HG02759 (cell line): Measurements from ENCODE around the gene HECW1.

ENCODE experiments used
- ATAC-seq: cut with Tn5 transposase; IDR thresholded peaks from one replicate; pipeline ENCODE4 v1.9.1; 2021; ENCODE audit warnings: mild to moderate bottlenecking, moderate library complexity; ENCODE audit not compliant: unreplicated experiment

HECW1 gene

DNA sequence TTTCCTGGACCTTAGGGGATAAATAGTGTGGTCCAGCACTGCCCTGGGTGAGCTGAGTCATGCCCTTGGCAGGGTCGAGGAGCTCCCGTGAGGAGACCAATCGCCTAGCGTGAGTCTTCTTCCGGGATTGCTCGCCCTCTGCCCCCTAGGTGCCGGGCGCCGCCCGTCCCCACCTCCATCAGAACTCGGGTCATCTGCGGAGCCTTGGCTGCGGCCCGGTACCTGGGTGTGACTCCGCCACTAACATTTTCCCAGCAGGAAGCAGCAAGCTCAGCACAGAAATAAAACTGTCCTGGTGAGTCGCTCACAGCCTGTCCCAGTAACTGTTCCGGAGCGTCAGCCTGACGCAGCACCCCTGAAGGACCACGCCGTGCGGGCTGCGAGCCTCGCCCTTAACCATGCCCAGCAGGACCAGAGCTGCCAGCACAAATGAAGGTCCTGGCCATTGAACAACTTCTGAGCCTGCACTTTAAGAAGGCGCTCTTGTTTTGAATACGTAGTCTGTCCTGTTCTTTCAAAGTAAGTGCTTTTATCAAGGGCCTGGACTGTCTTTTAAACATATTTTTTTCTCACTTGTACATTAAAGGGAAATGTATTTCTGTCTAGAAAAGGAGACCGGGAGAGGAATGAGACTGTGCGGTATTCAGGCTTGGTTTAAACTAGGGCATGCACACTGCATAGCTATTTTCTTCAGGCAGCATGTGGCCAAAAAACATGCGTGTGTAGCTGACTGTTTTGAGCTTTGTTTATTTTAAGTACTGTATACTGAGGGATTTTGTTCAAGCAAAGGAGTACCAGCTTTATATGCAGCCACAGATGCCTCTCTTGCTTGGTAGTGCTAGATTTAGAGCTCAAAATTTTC, 136.7 kb downstream of the HECW1 start:
- no peak for ATAC-seq

DNA sequence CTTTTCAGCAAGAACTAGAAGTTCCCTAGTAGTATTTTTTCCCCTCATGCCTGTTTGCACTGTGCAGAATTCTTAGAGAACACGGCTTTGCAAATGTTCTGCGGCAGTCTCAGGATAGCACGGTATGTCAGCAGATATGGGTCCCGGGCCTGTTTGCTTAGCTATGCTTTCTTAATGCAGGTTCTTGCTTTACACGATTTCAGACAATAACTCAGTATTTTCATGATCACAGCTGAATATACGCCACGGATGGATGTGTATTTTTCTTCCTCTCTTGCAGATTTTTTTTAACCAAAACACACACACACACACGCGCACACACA, 137.3 kb downstream of the HECW1 start:
- ATAC-seq = no peak

DNA sequence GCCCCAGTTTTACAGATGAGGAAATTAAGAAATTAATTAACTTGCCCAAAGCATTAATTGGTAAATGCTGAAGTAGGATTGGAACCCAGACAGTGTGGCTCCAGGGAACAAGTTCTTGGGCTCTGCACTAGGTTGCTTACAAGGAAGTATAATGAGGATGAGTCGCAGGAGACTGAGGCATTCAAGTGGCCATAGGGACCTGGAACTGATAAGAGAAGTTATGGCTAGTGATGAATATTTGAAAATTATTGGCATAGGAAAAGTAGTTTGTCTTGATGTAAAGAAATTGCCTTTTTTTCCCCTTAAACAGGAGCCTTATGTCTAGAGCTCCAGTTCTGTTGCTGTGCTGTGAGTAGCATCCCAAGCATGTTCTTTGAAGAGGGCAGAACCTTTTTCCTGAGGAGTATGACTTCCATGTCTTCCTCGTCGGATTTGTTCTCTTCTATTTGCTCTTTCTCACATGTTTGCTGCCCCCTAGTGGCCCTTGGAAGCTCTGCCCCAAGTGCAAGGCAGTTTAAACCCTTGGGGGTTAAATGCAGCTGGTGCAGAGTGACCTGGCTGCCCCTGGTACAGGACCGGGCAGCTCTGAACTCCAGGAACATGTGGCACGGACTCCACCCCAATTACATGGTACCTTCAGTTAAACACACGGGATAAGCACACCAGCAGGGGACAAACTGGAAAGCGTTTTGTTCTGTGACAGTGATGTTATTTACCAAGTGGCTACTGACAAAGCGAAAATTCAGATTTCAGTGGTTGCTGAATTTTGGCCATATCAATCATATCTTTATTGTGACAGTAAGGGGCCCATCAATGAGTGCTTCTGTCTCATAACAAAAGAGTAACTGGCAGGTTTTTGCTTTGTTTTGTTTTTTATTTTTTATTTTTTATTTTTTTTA, 148.8 kb downstream of the HECW1 start:
- peak; percentile 77 for ATAC-seq

DNA sequence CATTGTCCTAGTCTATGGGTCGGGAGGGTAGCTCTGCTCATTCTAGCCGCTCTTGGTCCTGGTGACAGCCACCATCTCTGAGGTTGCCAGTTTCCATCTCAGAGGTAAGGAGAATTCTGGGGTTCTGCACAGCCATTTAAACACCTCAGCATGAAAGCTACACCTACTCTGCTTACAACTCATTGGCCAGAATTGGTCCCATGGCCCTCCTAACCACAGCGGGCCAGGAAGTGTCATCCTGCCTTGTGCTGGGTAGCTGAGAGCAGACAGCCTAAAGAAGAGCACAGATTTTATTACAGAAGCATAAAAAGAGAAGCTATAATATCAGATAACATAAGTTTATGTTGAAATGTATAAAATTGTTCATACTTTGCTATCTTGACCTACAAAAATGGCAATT, 152.7 kb downstream of the HECW1 start:
- ATAC-seq = no peak

DNA sequence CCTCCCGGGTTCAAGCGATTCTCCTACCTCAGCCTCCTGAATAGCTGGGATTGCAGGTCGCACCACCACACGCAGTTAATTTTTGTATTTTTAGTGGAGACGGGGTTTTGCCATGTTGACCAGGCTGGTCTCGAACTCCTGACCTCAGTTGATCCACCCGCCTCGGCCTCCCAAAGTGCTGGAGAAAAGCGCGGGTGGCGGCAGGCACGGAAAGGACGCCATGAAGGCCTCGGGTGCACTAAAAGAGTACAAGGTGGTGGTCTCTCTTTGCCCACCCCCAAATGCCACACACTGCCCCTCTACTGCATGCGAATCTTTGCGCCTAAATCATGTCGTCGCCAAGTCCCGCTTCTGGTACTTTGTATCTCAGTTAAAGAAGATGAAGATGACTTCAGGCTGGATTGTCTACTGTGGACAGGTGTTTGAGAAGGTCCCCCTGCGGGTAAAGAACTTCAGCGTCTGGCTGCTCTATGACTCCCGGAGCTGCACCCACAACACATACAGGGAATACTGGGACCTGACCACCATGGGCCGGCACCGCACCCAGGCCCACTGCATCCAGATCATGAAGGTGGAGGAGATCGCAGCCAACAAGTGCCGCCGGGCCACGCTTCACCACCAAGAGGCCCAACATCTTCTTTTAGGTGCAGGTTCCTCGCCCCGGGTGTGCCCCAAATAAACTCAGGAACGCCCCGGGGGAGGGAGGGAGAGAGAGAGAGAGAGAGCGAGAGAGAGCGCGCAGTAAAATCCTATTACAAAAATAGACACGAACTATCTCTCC, 161.7 kb downstream of the HECW1 start:
- ATAC-seq = no peak

DNA sequence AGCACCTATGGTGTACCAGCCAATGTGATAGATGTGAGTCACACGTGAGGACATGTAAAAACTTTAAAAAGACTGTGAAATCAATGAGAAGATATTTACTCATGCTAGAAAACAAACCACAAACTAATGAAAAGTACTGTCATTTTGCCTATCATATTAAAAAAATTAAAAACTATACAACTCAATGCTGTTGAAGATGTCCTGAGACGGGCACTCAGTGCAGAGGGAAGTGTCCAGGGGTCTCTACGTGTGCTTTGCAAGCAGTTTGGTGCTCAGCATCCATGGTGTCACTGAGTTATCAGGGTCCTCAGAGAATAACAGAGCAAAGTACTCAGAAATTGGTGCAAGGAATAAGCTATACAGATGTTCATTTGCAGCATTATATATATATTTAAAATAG, 162.3 kb downstream of the HECW1 start:
- ATAC-seq = no peak

DNA sequence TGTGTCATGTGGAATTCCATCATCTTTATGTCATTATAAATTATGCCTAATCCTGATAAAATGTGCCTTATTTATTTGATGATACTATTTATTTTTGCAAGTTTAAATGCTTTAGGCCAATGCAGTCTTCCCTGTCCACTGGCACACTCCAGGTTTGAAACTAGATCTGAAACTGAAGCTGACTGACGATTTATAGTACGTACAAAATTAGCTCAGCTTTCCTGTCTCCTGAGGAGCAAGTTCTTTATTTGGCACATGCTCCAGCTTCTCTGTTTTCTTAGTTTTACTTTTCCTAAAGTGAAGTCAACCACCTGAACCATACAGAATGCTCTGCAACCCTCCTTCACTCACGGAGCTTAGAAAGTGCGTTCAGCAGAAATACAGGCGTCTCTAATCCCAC, 164.1 kb downstream of the HECW1 start:
- ATAC-seq = no peak

DNA sequence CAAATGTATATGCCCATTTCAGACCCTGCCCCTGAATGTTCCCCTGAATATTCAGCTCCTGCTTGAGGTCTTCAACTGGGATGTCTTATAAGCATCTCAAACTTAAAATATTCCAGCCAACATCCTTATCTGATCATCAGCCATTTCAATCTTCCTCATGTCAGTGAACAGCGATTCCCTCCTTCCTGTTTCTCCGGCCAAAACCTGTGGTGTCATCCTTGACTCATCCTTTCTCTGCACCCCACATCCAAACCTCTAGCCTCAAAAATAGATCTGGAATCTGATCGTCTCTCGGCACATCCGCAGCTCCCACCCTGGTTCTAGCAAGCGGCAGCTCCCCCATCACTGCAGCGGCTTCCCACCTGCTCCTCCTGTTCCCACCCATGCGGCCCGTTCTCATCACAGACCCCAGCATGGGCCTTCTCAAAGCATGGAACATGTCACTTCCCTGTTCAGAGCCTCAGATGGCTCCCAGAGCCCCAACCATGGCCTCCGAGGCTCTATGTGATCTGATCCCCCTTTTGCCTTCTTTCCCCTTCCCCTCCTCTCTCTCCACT, 165.7 kb downstream of the HECW1 start:
- no peak for ATAC-seq

DNA sequence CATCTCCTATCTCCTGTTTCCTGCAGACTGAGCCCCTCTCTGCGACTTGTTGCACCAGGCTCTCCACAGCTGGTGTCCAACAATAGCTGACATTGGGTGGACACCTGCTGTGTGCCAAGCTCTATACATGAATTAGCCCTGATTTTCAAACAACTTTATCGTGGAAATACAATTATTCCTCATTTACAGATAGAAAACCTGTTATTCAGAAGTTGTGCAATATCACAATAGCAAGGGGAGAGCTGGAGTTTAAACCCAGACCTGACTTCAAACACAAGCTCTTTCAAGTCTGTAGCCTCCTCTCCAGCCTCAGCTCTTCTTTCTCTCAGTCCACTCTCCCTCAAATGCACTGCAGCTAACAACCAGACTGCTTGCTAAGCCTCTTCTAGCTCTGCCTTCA, 168.8 kb downstream of the HECW1 start:
- ATAC-seq = no peak

DNA sequence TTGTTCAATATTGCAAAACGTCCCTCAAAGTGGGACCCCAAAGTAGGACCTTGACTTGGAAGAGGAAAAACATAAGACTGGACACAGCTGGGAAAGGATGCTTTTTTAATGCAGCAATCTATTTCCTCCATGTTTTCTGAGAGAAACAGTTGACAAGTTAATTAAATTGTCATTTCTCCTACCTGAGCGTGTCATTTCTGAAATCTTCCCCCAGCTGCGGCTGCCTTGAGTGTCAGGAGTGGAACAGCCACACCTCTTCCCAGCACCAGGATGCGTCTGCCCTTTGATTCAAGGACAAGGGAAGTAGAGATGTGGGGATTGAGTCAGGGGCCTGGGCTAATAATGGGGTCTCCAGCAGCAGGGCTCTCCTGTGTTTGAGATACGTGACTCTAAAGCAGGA, 171.3 kb downstream of the HECW1 start:
- ATAC-seq = no peak

DNA sequence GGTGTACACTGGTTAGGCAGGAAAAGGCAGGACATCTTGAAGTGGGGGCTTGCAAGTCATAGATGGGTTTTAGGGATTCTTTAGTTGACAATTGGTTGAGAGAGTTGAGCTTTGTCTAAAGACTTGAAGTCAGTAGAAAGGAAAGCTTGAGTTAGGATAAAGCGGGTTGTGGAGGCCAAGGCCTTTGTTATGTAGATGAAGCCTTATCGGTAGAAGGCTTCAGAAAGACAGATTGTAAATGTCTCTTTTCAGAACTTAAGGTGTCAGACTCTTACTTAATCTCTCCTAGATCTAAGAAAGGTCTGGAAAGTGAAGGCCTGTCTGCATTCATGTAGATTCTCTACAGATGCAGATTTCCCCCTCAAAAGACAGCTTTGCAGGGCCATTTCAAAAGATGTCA, 177.4 kb downstream of the HECW1 start:
- no peak for ATAC-seq

DNA sequence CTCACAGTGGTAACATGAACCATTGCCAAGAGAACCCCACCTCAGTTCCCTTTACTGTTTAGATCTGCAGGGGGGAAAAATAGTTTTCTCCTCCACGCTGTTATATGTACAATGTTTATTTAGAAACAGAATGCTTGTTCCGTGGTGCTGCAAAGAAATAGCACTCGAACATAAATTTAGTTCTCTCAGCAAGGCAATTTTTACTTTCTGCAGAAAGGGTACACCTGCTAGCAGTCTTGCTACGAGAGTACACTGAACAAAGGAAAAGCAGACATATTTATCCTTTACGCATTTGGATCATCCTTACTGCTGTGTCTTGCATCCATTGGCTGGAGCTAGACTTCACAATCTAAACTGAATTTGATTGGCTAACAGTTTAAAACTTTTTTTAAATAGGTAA, 178.5 kb downstream of the HECW1 start:
- no peak for ATAC-seq

DNA sequence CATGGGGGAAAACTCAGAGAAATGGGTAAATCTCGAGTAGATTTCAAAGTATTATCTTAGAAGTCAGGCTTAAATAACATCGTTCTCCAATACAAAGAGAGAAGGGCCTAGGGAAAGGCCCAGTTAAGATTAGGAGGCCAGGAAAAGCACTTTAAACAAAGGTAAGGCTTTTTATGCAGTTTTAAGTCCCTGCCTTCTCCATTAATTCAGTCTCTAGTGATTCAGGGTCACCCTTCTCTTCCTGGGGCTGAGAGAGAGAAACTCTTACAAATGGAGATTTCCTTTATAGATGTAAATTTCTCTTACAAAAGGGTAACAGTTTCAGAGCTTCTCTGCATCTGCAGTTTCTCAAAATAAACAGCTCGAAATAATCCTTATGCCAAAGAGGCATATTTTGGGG, 179.3 kb downstream of the HECW1 start:
- ATAC-seq = no peak

DNA sequence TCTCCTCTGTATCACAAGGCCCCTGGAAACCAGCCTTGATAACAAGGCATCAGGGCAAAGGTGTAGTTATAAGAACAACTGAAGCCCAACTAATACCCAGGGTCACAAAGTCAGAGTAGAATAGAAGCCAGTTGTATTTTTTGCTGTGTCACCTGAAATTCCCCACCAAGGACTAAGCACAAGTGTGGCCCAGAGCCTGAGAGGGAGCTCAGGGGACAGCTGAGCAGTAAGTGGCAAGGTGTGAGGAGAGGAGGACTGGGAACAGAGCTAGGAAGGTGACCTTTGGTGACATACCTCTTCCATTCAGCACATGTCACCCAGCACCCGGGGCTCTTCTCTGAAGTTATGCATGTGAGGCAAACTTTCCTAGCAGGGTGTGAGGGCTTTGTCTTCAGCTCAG, 179.9 kb downstream of the HECW1 start:
- ATAC-seq = no peak

DNA sequence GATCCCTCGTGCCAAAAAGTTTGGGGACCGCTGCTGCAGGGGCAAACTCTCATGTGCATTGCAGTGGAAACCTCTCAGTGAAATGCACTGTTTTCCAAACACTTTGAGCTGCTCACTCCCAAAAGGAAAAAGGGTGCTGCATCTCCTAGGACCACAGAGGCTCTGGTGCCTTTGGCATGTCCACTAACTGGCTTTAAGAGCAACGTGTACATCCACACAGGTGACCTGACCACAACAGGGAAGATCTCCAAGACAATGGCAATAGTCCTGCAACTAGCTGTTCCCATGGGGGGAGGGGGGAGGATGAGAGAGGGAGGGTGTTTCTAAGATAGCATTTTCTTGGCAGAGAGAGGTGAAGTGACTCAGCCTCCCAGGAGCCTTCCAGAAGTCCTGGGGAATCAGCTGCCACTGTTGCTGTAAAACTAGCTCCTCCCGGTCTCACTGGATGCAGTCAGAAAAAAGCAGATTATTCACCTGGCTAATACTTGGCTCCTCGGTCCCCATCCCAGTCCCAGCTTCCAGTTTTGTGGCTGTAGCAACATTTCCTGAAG, 181.7 kb downstream of the HECW1 start:
- ATAC-seq = no peak

DNA sequence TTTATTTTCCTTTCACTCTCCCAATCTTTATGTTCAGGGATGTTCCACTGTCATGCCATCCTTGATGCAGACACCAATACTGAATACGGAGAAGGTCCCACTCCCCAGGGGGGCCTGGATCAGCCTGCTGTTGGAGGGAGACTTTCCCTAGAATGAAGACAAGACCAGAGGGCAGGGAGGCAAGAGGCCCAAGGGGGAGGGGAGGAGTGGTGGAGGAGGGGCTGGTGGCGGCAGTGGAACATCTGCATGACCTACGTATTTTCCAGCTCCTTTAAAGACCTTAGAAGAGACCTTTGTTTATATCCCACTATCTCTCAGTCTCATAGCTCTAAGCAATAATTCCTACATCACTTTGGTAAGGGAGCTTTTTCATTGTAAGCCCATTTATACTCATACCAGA, 183.0 kb downstream of the HECW1 start:
- ATAC-seq = no peak

DNA sequence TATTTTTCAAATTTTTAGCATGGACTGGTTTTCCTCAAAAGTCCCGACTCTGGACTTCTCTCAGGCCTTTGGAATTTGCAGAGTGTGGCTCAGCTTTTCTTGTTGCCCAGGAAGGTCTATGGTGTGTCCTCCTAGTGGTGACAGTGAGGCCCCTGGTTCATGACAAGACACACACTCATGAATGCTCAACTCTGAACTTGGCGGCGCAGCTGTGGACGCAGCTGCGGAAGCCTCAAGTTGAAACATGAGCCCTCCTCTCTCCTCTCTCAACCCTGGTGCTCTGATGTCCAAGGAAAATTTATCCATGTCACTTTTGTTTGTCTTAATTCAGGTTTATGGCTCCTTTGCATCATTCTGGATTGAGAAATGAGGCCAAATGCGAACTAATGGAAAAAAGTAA, 183.9 kb downstream of the HECW1 start:
- ATAC-seq = no peak

DNA sequence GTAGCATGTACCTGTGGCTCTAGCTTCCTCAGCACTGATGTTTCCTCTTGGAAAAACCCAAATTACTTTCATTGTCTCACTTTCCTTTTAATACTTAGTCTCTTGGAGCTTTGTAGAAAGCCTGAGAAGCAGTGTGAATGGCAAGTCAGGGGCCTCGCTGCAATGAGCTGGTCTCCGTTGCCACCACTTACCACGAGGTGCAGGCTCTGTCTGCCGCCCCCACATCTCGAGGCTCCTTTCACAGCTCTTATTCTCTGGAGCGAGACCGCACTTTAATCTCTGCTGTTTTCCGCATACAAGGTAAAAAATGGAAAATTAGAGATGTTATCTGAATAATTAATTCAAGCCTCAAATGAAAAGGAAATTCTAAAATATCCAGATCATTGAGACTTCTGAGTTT, 186.2 kb downstream of the HECW1 start:
- ATAC-seq = no peak

DNA sequence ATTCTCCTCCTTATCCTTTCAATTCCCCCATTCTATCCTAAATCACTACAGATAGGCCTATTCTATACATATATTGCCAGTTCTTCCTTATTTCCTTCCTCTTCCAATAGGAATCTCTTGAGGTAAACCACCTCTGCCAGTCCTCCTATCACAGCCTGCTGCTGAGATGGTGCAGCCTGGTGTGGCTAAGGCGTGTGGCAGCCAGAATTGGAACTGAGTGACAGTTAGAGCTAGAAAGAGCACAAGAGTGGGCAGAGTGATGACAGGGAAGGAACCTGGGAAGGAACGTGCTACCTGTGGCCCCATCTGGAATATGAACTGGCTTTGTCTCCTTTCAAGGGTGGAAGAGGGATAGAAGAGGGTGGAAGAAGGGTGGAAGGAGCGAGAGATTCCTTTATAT, 187.7 kb downstream of the HECW1 start:
- ATAC-seq = no peak

DNA sequence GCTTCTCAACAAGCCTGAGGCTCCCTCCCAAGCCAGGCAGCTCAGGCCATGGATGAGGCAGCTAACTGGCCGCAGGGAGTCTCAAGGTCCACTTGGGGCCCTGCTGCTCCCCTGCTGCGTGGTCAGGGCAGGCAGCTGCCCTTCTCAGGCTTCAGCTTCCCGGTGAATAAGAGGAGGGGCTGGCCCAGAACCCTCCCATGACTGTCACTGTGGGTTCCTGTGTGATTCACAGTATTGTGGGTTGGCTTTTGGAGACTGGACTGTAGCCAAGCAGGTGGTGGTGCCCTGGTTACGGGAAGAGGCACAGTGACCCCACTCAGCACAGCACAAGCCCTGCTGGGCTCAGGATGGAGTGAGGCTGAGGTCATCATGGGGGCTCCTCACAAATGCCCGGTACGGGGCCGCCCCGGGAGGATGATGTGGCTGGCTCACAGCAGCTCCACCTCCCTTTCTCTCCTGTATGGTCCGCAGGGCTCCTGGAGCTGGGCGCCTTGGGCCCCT, 189.8 kb downstream of the HECW1 start:
- no peak for ATAC-seq
